ENCODE data around the gene HOXD3. TPM values are rescaled to one million over a fixed set of nuclear protein-coding genes. Genes with fewer than 3 reads are reported as not detected.

Gene HOXD3
- total RNA-seq, 1 donor from 2014 or later: not detected

- DNase-seq (ENCODE audit: low read depth): no peak
These were observed 24.6 kb upstream of the HOXD3 start for GRCh38 chr2:176132205-176133171.

- DNase-seq (ENCODE audit: low read depth): no peak
These were observed 23.7 kb upstream of the HOXD3 start for GRCh38 chr2:176133389-176133788.

- DNase-seq (ENCODE audit: low read depth): no peak
These were observed 23.1 kb upstream of the HOXD3 start for GRCh38 chr2:176134035-176134434.

- DNase-seq (ENCODE audit: low read depth): no peak
These were observed 22.1 kb upstream of the HOXD3 start for GRCh38 chr2:176135035-176135440.

- peak; percentile 27 for DNase-seq (ENCODE audit: low read depth)
These were observed 20.5 kb upstream of the HOXD3 start for GRCh38 chr2:176136374-176137251.

- no peak for DNase-seq (ENCODE audit: low read depth)
These were observed 19.9 kb upstream of the HOXD3 start for GRCh38 chr2:176137252-176137580.

- DNase-seq (ENCODE audit: low read depth): no peak
These were observed 19.2 kb upstream of the HOXD3 start for GRCh38 chr2:176137906-176138305.

- DNase-seq (ENCODE audit: low read depth): no peak
These were observed 18.6 kb upstream of the HOXD3 start for GRCh38 chr2:176138526-176138922.

GRCh38 chr2:176138923-176139660 lies 18.0 kb upstream of the HOXD3 start:
- no peak for DNase-seq (ENCODE audit: low read depth)

GRCh38 chr2:176139661-176140512 lies 17.2 kb upstream of the HOXD3 start:
- no peak for DNase-seq (ENCODE audit: low read depth)

- peak; percentile 75 for DNase-seq (ENCODE audit: low read depth)
These were observed 16.4 kb upstream of the HOXD3 start for GRCh38 chr2:176140513-176141317.

GRCh38 chr2:176142281-176142680 lies 14.8 kb upstream of the HOXD3 start:
- DNase-seq (ENCODE audit: low read depth): no peak

GRCh38 chr2:176145085-176145969 lies 11.8 kb upstream of the HOXD3 start:
- DNase-seq (ENCODE audit: low read depth): no peak

GRCh38 chr2:176146101-176146500 lies 11.0 kb upstream of the HOXD3 start:
- no peak for DNase-seq (ENCODE audit: low read depth)

- no peak for DNase-seq (ENCODE audit: low read depth)
These were observed 10.5 kb upstream of the HOXD3 start for GRCh38 chr2:176146645-176147044.

GRCh38 chr2:176147210-176147799 lies 9.8 kb upstream of the HOXD3 start:
- no peak for DNase-seq (ENCODE audit: low read depth)

- no peak for DNase-seq (ENCODE audit: low read depth)
These were observed 9.2 kb upstream of the HOXD3 start for GRCh38 chr2:176147800-176148496.
